GM23248 (cell line): ENCODE results near the gene CC2D1B. TPM values are rescaled to one million over a fixed set of nuclear protein-coding genes. Genes with fewer than 3 reads are reported as not detected.
A peak's percentile ranks its signal among the peaks of the same experiment; 100 is the strongest.

ENCODE experiments used
- DNase-seq: peaks from one replicate; pipeline ENCODE4 v3.0.0-alpha.2; 2015
- H2AFZ ChIP-seq: fragments of 200-600 bp; sonication (generic); 2 replicates; pipeline ENCODE4 v1.6.1; 2016; ENCODE audit warnings: antibody characterized with exemption
- H3F3A ChIP-seq: fragments of 200-600 bp; sonication (generic); 2 replicates; pipeline ENCODE4 v1.6.1; 2016; ENCODE audit warnings: mild to moderate bottlenecking, antibody characterized with exemption, mixed run types; ENCODE audit not compliant: insufficient read depth
- H3K27ac ChIP-seq: fragments of 200-600 bp; sonication (generic); 2 replicates; pipeline ENCODE4 v1.5.1; 2016; ENCODE audit warnings: mild to moderate bottlenecking
- H3K27me3 ChIP-seq: fragments of 200-600 bp; sonication (generic); replicated peaks from 2 replicates; pipeline ENCODE4 v1.6.1; 2016; ENCODE audit warnings: mild to moderate bottlenecking; ENCODE audit not compliant: insufficient read depth
- H3K36me3 ChIP-seq: fragments of 200-600 bp; sonication (generic); 2 replicates; pipeline ENCODE4 v1.6.1; 2016; ENCODE audit warnings: low read depth, mild to moderate bottlenecking
- H3K4me1 ChIP-seq: fragments of 200-600 bp; sonication (generic); 2 replicates; pipeline ENCODE4 v1.6.1; 2016; ENCODE audit warnings: mild to moderate bottlenecking; ENCODE audit not compliant: insufficient read depth
- H3K4me2 ChIP-seq: fragments of 200-600 bp; sonication (generic); one replicate; pipeline ENCODE4 v1.6.1; 2016; ENCODE audit warnings: mild to moderate bottlenecking; ENCODE audit not compliant: unreplicated experiment
- H3K4me3 ChIP-seq: fragments of 200-600 bp; sonication (generic); 2 replicates; pipeline ENCODE4 v1.5.1; 2016; ENCODE audit warnings: mild to moderate bottlenecking
- H3K79me2 ChIP-seq: fragments of 200-600 bp; sonication (generic); 2 replicates; pipeline ENCODE4 v1.6.1; 2016; ENCODE audit warnings: mild to moderate bottlenecking; ENCODE audit not compliant: insufficient read depth
- H3K9ac ChIP-seq: fragments of 200-600 bp; sonication (generic); 2 replicates; pipeline ENCODE4 v1.6.1; 2016; ENCODE audit warnings: mild to moderate bottlenecking
- H3K9me2 ChIP-seq: fragments of 200-600 bp; sonication (generic); 2 replicates; pipeline ENCODE4 v1.6.1; 2016; ENCODE audit warnings: mixed run types, mild to moderate bottlenecking, moderate library complexity; ENCODE audit not compliant: insufficient read depth
- H3K9me3 ChIP-seq: fragments of 200-600 bp; sonication (generic); one replicate; pipeline ENCODE4 v1.6.1; 2017; ENCODE audit warnings: low read depth
- H4K20me1 ChIP-seq: fragments of 200-600 bp; sonication (generic); 2 replicates; pipeline ENCODE4 v1.6.0; 2016; ENCODE audit not compliant: insufficient read depth
- EZH2 ChIP-seq: fragments of 200-600 bp; sonication (generic); IDR thresholded peaks from 2 replicates; pipeline ENCODE4 v1.6.1; 2018; ENCODE audit warnings: antibody characterized with exemption, mild to moderate bottlenecking; ENCODE audit not compliant: insufficient read depth, poor library complexity, severe bottlenecking
- EZH2phosphoT487 ChIP-seq: fragments of 200-600 bp; sonication (generic); IDR thresholded peaks from 2 replicates; pipeline ENCODE4 v1.6.1; 2018; ENCODE audit warnings: antibody characterized with exemption, moderate library complexity, mild to moderate bottlenecking, low read depth; ENCODE audit not compliant: insufficient read depth
- WGBS, 2 experiments: methylation state at CpG; one replicate each; pipeline ENCODE4 v1.1.6; 2015 to 2017; ENCODE audit warnings: low lambda C conversion rate in 2 of 2, low coverage in 1 of 2; ENCODE audit errors: missing lambda C conversion rate in 2 of 2; 5-methylcytosine and 5-hydroxymethylcytosine counted together
- in situ Hi-C: fragments of 300-500 bp; cut with MboI; formaldehyde crosslinking; loops from 2 replicates; pipeline ENCODE4 v1.15.0; 2020
- polyA plus RNA-seq: library from polyadenylated mRNA; unstranded; fragments of >200 nt; fragmentation: Nextera tagmentation; extraction: Ambion mirVana; gene quantifications from 2 replicates; pipeline ENCODE4 v1.2.1, GENCODE V29; 2016
- total RNA-seq: library from RNA; depleted of rRNA; stranded (reverse); fragments of >200 nt; shearing (Covaris generic); gene quantifications from 2 replicates; pipeline ENCODE4 v1.2.3, GENCODE V29; 2014

The CC2D1B gene
- total and polyA plus RNA-seq, 2 experiments from 2014 or later = 12.6 to 37.2 TPM

GRCh38 chr1:52368383-52369172 is 2.6 kb upstream of the CC2D1B start:
- no peaks in the 10 kb centered on the region for H3K9me2 ChIP-seq
- H4K20me1 ChIP-seq = no peaks in the 10 kb centered on the region
- no peaks in the 10 kb centered on the region for H3K27me3 ChIP-seq
- peak overlapping the region; percentile 70 for H3K4me3 ChIP-seq
- H3K9ac ChIP-seq = peak overlapping the region; percentile 60
- no peaks in the 10 kb centered on the region for H3K9me3 ChIP-seq
- no peaks in the 10 kb centered on the region for H3K36me3 ChIP-seq
- peaks cover 11% of the 10 kb centered on the region; the same call in 1 of the 2 replicates for H3F3A ChIP-seq
- peaks cover 6% of the 10 kb centered on the region for H3K4me1 ChIP-seq
- peak overlapping the region; percentile 87 for H3K4me2 ChIP-seq
- 20 to 21% methylated on average over 46 to 50 of the region's 51 CpGs for WGBS, 2 experiments
- no peak overlapping the region for H3K27ac ChIP-seq
- H2AFZ ChIP-seq = peak overlapping the region; percentile 85
- peak; percentile 73 for DNase-seq
- TF ChIP-seq EZH2 (no peak), EZH2phosphoT487 (no peak)
- in situ Hi-C loops = no loop called here
- peaks cover 18% of the 10 kb centered on the region for H3K79me2 ChIP-seq

DNA sequence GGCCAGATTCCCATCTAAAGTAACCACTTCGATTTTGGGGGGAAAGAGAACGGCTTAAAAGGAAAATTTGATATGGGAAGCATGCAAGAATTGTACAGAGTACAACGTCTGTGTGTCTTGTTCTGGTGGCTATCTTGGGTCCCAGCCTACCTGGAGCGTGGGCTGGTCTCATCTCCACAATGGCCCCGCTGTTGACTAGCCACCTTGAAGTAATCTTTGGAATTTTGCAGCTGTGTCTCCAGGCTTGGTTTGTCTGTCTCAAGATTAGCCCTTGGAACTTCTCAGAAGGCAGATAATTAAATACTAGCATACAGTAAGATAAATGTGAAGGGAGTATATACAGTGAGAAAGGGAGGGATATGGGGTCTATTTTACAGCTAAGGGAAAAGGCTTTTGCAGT is 1.3 kb upstream of the CC2D1B start:
- no peak overlapping the region for H3K9ac ChIP-seq

GRCh38 chr1:52366517-52366827 is 467 bp upstream of the CC2D1B start:
- peak overlapping the region; percentile 92 for H3K4me2 ChIP-seq
- peak overlapping the region; percentile 58 for H2AFZ ChIP-seq
- H3K27ac ChIP-seq = no peak overlapping the region
- peaks cover 6% of the 10 kb centered on the region; the same call in 1 of the 2 replicates for H3K36me3 ChIP-seq
- no peak for DNase-seq
- H3K9ac ChIP-seq = no peak overlapping the region
- peaks cover 11% of the 10 kb centered on the region; the same call in 1 of the 2 replicates for H3F3A ChIP-seq
- peak overlapping the region; percentile 84 for H3K4me3 ChIP-seq
- H3K4me1 ChIP-seq = peaks cover 6% of the 10 kb centered on the region
- H3K9me3 ChIP-seq = no peaks in the 10 kb centered on the region
- H3K9me2 ChIP-seq = no peaks in the 10 kb centered on the region
- 12 to 18% methylated on average over 8 of the region's 8 CpGs for WGBS, 2 experiments
- no peaks in the 10 kb centered on the region for H3K27me3 ChIP-seq
- in situ Hi-C loops = no loop called here
- TF ChIP-seq EZH2 (no peak), EZH2phosphoT487 (no peak)
- H4K20me1 ChIP-seq = no peaks in the 10 kb centered on the region
- peaks cover 36% of the 10 kb centered on the region for H3K79me2 ChIP-seq

More for the DNA sequence above, 1.3 kb upstream of the CC2D1B start:
- H2AFZ ChIP-seq = no peak overlapping the region
- peaks cover 6% of the 10 kb centered on the region; the same call in 1 of the 2 replicates for H3K36me3 ChIP-seq
- H3K4me2 ChIP-seq = no peak overlapping the region
- peaks cover 30% of the 10 kb centered on the region for H3K79me2 ChIP-seq
- TF ChIP-seq EZH2phosphoT487 = no peak
- TF ChIP-seq EZH2 = no peak
- no peaks in the 10 kb centered on the region for H3K9me3 ChIP-seq
- H3K4me1 ChIP-seq = peaks cover 6% of the 10 kb centered on the region
- H3K27ac ChIP-seq = no peak overlapping the region
- no peak overlapping the region for H3K4me3 ChIP-seq
- H3K9me2 ChIP-seq = no peaks in the 10 kb centered on the region
- in situ Hi-C loops = no loop called here
- WGBS, 2 experiments = 97 to 98% methylated on average over 5 of the region's 5 CpGs
- no peaks in the 10 kb centered on the region for H3K27me3 ChIP-seq
- no peak for DNase-seq
- H4K20me1 ChIP-seq = no peaks in the 10 kb centered on the region
- H3F3A ChIP-seq = peaks cover 11% of the 10 kb centered on the region; the same call in 1 of the 2 replicates

DNA sequence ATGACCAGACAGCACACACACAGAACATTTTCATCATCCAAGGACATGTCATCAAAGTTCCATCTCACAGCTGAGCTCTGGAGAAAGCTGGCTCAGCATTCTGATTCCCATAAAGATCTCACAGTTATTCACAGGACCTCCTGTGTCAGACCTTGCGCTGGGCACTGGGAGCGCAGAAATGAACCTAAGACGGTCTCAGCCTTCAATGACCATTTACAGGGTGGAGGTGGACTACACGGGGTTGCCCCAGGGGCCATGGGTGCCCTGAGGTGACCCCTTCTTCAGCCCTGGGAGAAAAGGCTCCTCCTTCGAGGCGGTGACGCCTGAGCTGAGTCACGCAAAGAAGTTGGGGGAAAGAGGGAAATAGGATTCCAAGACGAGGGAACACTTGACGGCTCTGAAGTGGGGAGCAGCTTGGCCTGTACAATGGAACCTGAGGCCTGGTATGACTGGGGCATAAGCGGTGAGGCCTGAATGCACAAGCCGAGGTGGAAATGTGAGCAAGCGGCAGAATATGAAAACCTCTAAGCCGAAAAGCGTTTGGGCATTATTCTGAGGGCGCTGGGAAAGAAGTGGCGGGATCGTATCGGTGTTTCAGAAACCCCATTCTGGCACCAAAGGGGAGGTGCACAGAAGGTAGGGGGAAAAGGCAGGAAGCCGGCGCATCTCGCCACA is 797 bp downstream of the CC2D1B start:
- 6 to 7% methylated on average over 22 of the region's 22 CpGs for WGBS, 2 experiments
- DNase-seq = peak; percentile 82
- H3K4me1 ChIP-seq = peaks cover 6% of the 10 kb centered on the region
- H3K27me3 ChIP-seq = no peaks in the 10 kb centered on the region
- peak overlapping the region; percentile 84 for H3K4me3 ChIP-seq
- no peaks in the 10 kb centered on the region for H4K20me1 ChIP-seq
- TF ChIP-seq EZH2phosphoT487 = no peak
- H3K4me2 ChIP-seq = peak overlapping the region; percentile 92
- in situ Hi-C loops = no loop called here
- peaks cover 11% of the 10 kb centered on the region; the same call in 1 of the 2 replicates for H3F3A ChIP-seq
- H3K9me2 ChIP-seq = no peaks in the 10 kb centered on the region
- no peaks in the 10 kb centered on the region for H3K9me3 ChIP-seq
- H3K27ac ChIP-seq = peak overlapping the region; percentile 78
- H3K9ac ChIP-seq = peak overlapping the region; percentile 91
- H3K79me2 ChIP-seq = peaks cover 36% of the 10 kb centered on the region
- peaks cover 6% of the 10 kb centered on the region; the same call in 1 of the 2 replicates for H3K36me3 ChIP-seq
- H2AFZ ChIP-seq = peak overlapping the region; percentile 82
